ENCODE results near the gene PARD3B.

- TF ChIP-seq YY1 (IDR thresholded peaks at IDR 0.05; ENCODE audit: extremely low read depth, insufficient replicate concordance, low read depth, low read length), result no peak
- TF ChIP-seq POLR2AphosphoS5 (IDR thresholded peaks at IDR 0.05; ENCODE audit: low read depth, low read length), result no peak
- no peak for TF ChIP-seq CTCF (IDR thresholded peaks at IDR 0.05 in 2 of 3, conservative IDR thresholded peaks at IDR 0.05 in 1 of 3; ENCODE audit: borderline replicate concordance in 1 of 3, insufficient read depth in 1 of 3, low read depth in 2 of 3, low read length in 2 of 3)
- TF ChIP-seq RAD21 (IDR thresholded peaks at IDR 0.05; ENCODE audit: low read depth), result no peak
- TF ChIP-seq TCF7L2 (IDR thresholded peaks at IDR 0.05; ENCODE audit: borderline replicate concordance, extremely low read depth, insufficient read depth, insufficient read length), result no peak
- no peak for TF ChIP-seq POLR2A (IDR thresholded peaks at IDR 0.05; ENCODE audit: borderline replicate concordance, extremely low read depth, insufficient read depth, insufficient read length)
- TF ChIP-seq FOSL1 (IDR thresholded peaks at IDR 0.05; ENCODE audit: low read depth), result no peak
- TF ChIP-seq EZH2 (IDR thresholded peaks at IDR 0.05), result no peak
- no peak for TF ChIP-seq ELF1 (IDR thresholded peaks at IDR 0.05; ENCODE audit: borderline replicate concordance, low read depth)
- no peak for TF ChIP-seq MAX (IDR thresholded peaks at IDR 0.05)
- no peak for TF ChIP-seq ZNF274 (IDR thresholded peaks at IDR 0.05; ENCODE audit: low read depth, low read length)
Observed at GRCh38 chr2:204613635-204614034, 68.4 kb downstream of the PARD3B start.
